ENCODE measurements around the gene SLC4A8. TPM values are rescaled to one million over a fixed set of nuclear protein-coding genes. Genes with fewer than 3 reads are reported as not detected.
A peak's percentile ranks its signal among the peaks of the same experiment; 100 is the strongest.

Gene SLC4A8
- total RNA-seq, 2 experiments from 2014 or later: 1.0 to 6.7 TPM

DNA sequence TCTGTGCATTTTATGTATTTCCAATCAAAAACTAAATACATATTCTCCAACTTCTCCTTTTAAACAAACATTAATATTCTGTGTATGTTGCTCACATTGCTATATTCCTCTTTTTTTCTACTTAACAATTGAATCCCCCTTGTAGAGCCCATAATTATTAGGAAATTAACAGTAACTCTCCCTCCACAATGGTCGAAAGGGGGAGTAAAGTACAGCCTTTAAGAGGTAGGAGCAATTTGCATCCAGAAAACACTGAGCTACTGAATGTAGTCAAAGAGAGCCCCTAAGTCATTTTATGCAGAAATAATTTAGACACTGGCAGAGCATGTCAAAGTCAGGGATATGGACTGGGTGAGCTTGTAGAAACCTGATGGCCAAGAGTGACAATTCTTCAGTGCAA is 109.2 kb downstream of the SLC4A8 start:
- Histone ChIP-seq H3K79me2 (ENCODE audit: insufficient read depth, low read depth, low read length) (no peaks in the 10 kb centered on the region), H3K9me2 (ENCODE audit: insufficient read depth, low read length) (no peaks in the 10 kb centered on the region), H3K27ac (ENCODE audit: low read depth, low read length, poor library complexity, severe bottlenecking) (no peak overlapping the region), H2AFZ (ENCODE audit: low read length) (no peak overlapping the region), H3K36me3 (ENCODE audit: insufficient read depth, low read length) (no peaks in the 10 kb centered on the region), H3K4me1 (ENCODE audit: insufficient read depth, low read length, poor library complexity, severe bottlenecking) (no peaks in the 10 kb centered on the region), H3K4me2 (ENCODE audit: low read length) (no peak overlapping the region), H3K4me3 (ENCODE audit: low read depth, low read length, poor library complexity, severe bottlenecking) (no peak overlapping the region), H3K9me3 (ENCODE audit: low read length) (no peaks in the 10 kb centered on the region), H4K20me1 (ENCODE audit: insufficient read depth, low read length) (no peaks in the 10 kb centered on the region)
- no peak for DNase-seq (ENCODE audit: low spot score)
- TF ChIP-seq, protein P1, sequence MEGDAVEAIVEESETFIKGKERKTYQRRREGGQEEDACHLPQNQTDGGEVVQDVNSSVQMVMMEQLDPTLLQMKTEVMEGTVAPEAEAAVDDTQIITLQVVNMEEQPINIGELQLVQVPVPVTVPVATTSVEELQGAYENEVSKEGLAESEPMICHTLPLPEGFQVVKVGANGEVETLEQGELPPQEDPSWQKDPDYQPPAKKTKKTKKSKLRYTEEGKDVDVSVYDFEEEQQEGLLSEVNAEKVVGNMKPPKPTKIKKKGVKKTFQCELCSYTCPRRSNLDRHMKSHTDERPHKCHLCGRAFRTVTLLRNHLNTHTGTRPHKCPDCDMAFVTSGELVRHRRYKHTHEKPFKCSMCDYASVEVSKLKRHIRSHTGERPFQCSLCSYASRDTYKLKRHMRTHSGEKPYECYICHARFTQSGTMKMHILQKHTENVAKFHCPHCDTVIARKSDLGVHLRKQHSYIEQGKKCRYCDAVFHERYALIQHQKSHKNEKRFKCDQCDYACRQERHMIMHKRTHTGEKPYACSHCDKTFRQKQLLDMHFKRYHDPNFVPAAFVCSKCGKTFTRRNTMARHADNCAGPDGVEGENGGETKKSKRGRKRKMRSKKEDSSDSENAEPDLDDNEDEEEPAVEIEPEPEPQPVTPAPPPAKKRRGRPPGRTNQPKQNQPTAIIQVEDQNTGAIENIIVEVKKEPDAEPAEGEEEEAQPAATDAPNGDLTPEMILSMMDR (conservative IDR thresholded peaks at IDR 0.05; ENCODE audit: low read length): 0 out of 2 replicates have a peak, but pooled peaks have one; percentile 23
- TF ChIP-seq EZH2phosphoT487 (IDR thresholded peaks at IDR 0.05; ENCODE audit: borderline replicate concordance, low read depth, low read length): no peak
- intact Hi-C loops (cut with micrococcal nuclease; ENCODE audit: unreplicated experiment): loop anchor here (2.0 to 10.0 kb wide), 2 partner anchors 159 to 341 kb away; no protein-coding TSS in a partner anchor
- POLR2A ChIA-PET: no interaction called here
- no TSS peak for BruUV-seq (replicated peaks)
- CTCF ChIA-PET (ENCODE audit: unreplicated experiment): interaction anchor here (0.6 kb wide), 2 partner anchors 102 to 799 kb away, joined by 3 to 4 read pairs; no protein-coding TSS in a partner anchor

DNA sequence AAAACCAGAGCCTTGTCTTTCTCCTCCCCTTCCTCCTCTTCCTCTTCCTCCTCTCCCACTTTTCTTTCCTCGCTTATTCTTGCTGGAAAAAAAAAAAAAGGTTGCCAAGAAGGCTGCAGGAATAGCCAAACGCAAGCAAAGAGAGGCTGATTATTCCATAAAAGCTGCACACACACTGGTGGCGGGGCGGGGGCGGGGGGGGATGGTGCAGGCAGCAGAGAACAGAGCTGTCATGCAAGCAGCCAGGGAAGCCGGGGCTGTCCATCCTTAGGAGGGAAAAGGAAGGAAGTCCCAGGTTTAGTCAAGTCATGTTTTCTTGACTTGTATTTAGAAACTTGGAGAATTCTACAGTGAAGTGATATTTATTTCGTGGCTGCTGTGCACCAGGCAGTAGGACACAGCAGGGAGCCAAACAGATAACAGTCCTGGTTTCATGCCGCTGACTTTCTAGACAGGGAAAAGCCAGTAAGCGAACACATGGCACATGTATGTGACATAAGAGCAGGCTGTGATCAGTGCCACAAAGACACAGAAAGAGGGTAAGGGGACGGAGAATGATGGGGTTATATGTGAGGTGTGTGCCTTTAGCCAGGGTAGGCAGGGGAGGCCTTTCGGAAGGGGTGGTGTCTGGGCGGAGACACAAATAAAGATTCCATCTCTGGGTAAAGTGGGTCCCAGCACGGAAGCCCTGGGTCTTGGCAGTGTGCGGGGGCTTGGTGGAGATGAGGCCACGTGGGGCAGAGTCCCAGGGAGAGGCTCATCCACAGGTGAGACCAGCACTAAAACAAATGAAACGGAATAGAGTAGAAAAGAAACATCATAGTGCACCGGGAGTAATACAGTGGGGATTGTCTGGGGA is 109.8 kb downstream of the SLC4A8 start:
- Histone ChIP-seq H3K9me3 (ENCODE audit: low read length) (no peaks in the 10 kb centered on the region), H4K20me1 (ENCODE audit: insufficient read depth, low read length) (no peaks in the 10 kb centered on the region), H3K27ac (ENCODE audit: low read depth, low read length, poor library complexity, severe bottlenecking) (no peak overlapping the region), H3K9me2 (ENCODE audit: insufficient read depth, low read length) (no peaks in the 10 kb centered on the region), H3K4me1 (ENCODE audit: insufficient read depth, low read length, poor library complexity, severe bottlenecking) (no peaks in the 10 kb centered on the region), H3K36me3 (ENCODE audit: insufficient read depth, low read length) (no peaks in the 10 kb centered on the region), H3K79me2 (ENCODE audit: insufficient read depth, low read depth, low read length) (no peaks in the 10 kb centered on the region), H2AFZ (ENCODE audit: low read length) (no peak overlapping the region), H3K4me3 (ENCODE audit: low read depth, low read length, poor library complexity, severe bottlenecking) (no peak overlapping the region), H3K4me2 (ENCODE audit: low read length) (no peak overlapping the region)
- DNase-seq (ENCODE audit: low spot score): no peak
- POLR2A ChIA-PET: no interaction called here
- intact Hi-C loops (cut with micrococcal nuclease; ENCODE audit: unreplicated experiment): loop anchor here (10.0 kb wide), 1 partner anchor 340 kb away; no protein-coding TSS in a partner anchor
- TF ChIP-seq, protein P1 (conservative IDR thresholded peaks at IDR 0.05; ENCODE audit: low read length): no peak
- TF ChIP-seq EZH2phosphoT487 (IDR thresholded peaks at IDR 0.05; ENCODE audit: borderline replicate concordance, low read depth, low read length): no peak
- CTCF ChIA-PET (ENCODE audit: unreplicated experiment): interaction anchor here (0.6 kb wide), 1 partner anchor 798 kb away, joined by 3 read pairs; no protein-coding TSS in a partner anchor
- no TSS peak for BruUV-seq (replicated peaks)

DNA sequence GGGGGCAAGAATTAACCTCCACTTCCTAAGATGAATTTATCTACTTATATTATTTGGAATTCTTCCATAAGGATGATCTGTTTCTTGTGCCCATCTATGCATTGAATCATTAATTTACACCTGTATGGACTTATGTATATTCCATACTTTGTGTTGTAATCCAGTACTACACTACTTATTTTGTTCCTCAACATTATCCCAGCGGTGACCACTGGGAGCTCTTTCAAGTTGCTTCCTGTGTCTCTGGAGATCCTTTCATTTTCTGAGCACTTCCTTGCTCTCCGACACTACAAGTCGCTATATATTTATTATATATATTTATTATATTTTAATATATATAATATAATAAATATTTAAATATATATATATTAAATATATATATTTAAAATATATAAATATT is 111.5 kb downstream of the SLC4A8 start:
- Histone ChIP-seq H3K4me1 (ENCODE audit: insufficient read depth, low read length, poor library complexity, severe bottlenecking) (no peaks in the 10 kb centered on the region), H2AFZ (ENCODE audit: low read length) (no peak overlapping the region), H4K20me1 (ENCODE audit: insufficient read depth, low read length) (no peaks in the 10 kb centered on the region), H3K79me2 (ENCODE audit: insufficient read depth, low read depth, low read length) (no peaks in the 10 kb centered on the region), H3K4me2 (ENCODE audit: low read length) (no peak overlapping the region), H3K9me3 (ENCODE audit: low read length) (no peaks in the 10 kb centered on the region), H3K27ac (ENCODE audit: low read depth, low read length, poor library complexity, severe bottlenecking) (no peak overlapping the region), H3K9me2 (ENCODE audit: insufficient read depth, low read length) (no peaks in the 10 kb centered on the region), H3K4me3 (ENCODE audit: low read depth, low read length, poor library complexity, severe bottlenecking) (no peak overlapping the region), H3K36me3 (ENCODE audit: insufficient read depth, low read length) (no peaks in the 10 kb centered on the region)
- DNase-seq (ENCODE audit: low spot score): no peak
- no peak for TF ChIP-seq EZH2phosphoT487 (IDR thresholded peaks at IDR 0.05; ENCODE audit: borderline replicate concordance, low read depth, low read length)
- TF ChIP-seq, protein P1 (conservative IDR thresholded peaks at IDR 0.05; ENCODE audit: low read length): no peak
- intact Hi-C loops (cut with micrococcal nuclease; ENCODE audit: unreplicated experiment): loop anchor here (10.0 kb wide), 1 partner anchor 339 kb away; no protein-coding TSS in a partner anchor
- POLR2A ChIA-PET: no interaction called here
- no TSS peak for BruUV-seq (replicated peaks)
- CTCF ChIA-PET (ENCODE audit: unreplicated experiment): no interaction called here
